Measurements from ENCODE around the gene GIGYF1.
"Not testable (repeated sequence)": the region's sequence is repeated elsewhere in the genome, so short reads cannot be mapped to it uniquely, and the experiment has no call there.

Gene GIGYF1

GRCh38 chr7:100708395-100708794 is 14.3 kb upstream of the GIGYF1 start:
- no peak for DNase-seq

GRCh38 chr7:100706672-100707311 is 12.7 kb upstream of the GIGYF1 start:
- DNase-seq = no peak

GRCh38 chr7:100705753-100706671 is 12.0 kb upstream of the GIGYF1 start, which contains the start of gene POP7:
TSS of gene POP7 (plus strand) at chr7:100706121. CDS start at chr7:100706831, 710 bp downstream.
- DNase-seq = peak; percentile 73

- DNase-seq = peak; percentile 70
These were observed 11.3 kb upstream of the GIGYF1 start for GRCh38 chr7:100705320-100705752.

GRCh38 chr7:100701089-100701488 is 7.0 kb upstream of the GIGYF1 start:
- not testable (repeated sequence) for DNase-seq

- DNase-seq = no peak
These were observed 5.0 kb upstream of the GIGYF1 start for GRCh38 chr7:100699018-100699417.

GRCh38 chr7:100696123-100696521 is 2.1 kb upstream of the GIGYF1 start:
- no peak for DNase-seq

- DNase-seq = no peak
These were observed 545 bp downstream of the GIGYF1 start for GRCh38 chr7:100693312-100694097.

- no peak for DNase-seq
These were observed 1.5 kb downstream of the GIGYF1 start for GRCh38 chr7:100692578-100692961.

GRCh38 chr7:100691676-100692577 is 2.1 kb downstream of the GIGYF1 start:
- peak; percentile 92 for DNase-seq

- DNase-seq = no peak
These were observed 4.6 kb downstream of the GIGYF1 start for GRCh38 chr7:100689230-100690135.

GRCh38 chr7:100688326-100688860 is 5.7 kb downstream of the GIGYF1 start:
- DNase-seq = no peak

- DNase-seq = no peak
These were observed 6.2 kb downstream of the GIGYF1 start for GRCh38 chr7:100687751-100688300.

- DNase-seq = no peak
These were observed 6.8 kb downstream of the GIGYF1 start for GRCh38 chr7:100687261-100687660.

- no peak for DNase-seq
These were observed 7.2 kb downstream of the GIGYF1 start for GRCh38 chr7:100686822-100687211.

GRCh38 chr7:100686201-100686821 is 7.7 kb downstream of the GIGYF1 start:
- no peak for DNase-seq

GRCh38 chr7:100685631-100686145 is 8.4 kb downstream of the GIGYF1 start:
- no peak for DNase-seq

GRCh38 chr7:100685049-100685605 is 8.9 kb downstream of the GIGYF1 start:
- DNase-seq = no peak

- no peak for DNase-seq
These were observed 9.5 kb downstream of the GIGYF1 start for GRCh38 chr7:100684534-100685042.
